GM12878 (cell line): ENCODE results near the gene CELF2. TPM values are rescaled to one million over a fixed set of nuclear protein-coding genes. Genes with fewer than 3 reads are reported as not detected.

ENCODE experiments used
- BHLHE40 ChIP-seq, 2 experiments: fragments of 450-650 bp in 1 of 2; IDR thresholded peaks; 2 replicates each; pipeline ENCODE4 v1.6.1; 2011 to 2017; ENCODE audit warnings: low read depth in 2 of 2, borderline replicate concordance in 1 of 2, improper control_type of control experiment in 1 of 2, low read length in 1 of 2, mild to moderate bottlenecking in 1 of 2
- CREM ChIP-seq: IDR thresholded peaks from 2 replicates; pipeline ENCODE4 v1.6.1; 2014; ENCODE audit warnings: antibody characterized with exemption, low read depth
- E4F1 ChIP-seq: fragments of 450-650 bp; IDR thresholded peaks from 2 replicates; pipeline ENCODE4 v1.6.1; 2018; ENCODE audit warnings: borderline replicate concordance, mild to moderate bottlenecking; ENCODE audit not compliant: partially characterized antibody
- EP300 ChIP-seq, 2 experiments: fragments of 150-350 bp in 1 of 2; IDR thresholded peaks; 2 replicates each; pipeline ENCODE4 v1.6.1; 2011 to 2012; ENCODE audit warnings: low read depth in 2 of 2, low read length in 2 of 2, borderline replicate concordance in 1 of 2, improper control_type of control experiment in 1 of 2, inconsistent platforms in 1 of 2; ENCODE audit not compliant: control insufficient read depth in 1 of 2
- IKZF1 ChIP-seq: fragments of 450-650 bp; conservative IDR thresholded peaks from 2 replicates; pipeline ENCODE4 v1.6.1; 2017; ENCODE audit warnings: antibody characterized with exemption, mild to moderate bottlenecking
- MAX ChIP-seq: IDR thresholded peaks from 2 replicates; pipeline ENCODE4 v1.6.1; 2012; ENCODE audit warnings: low read depth, low read length, improper control_type of control experiment
- MXI1 ChIP-seq: fragments of 150-350 bp; IDR thresholded peaks from 2 replicates; pipeline ENCODE4 v1.6.1; 2011; ENCODE audit warnings: low read depth, mild to moderate bottlenecking, inconsistent platforms, low read length, improper control_type of control experiment
- NR2F1 ChIP-seq: fragments of 450-650 bp; conservative IDR thresholded peaks from 2 replicates; pipeline ENCODE4 v1.6.1; 2017; ENCODE audit warnings: mild to moderate bottlenecking
- PKNOX1 ChIP-seq: fragments of 450-650 bp; IDR thresholded peaks from 2 replicates; pipeline ENCODE4 v1.6.1; 2016; ENCODE audit warnings: mild to moderate bottlenecking
- POLR2AphosphoS2 ChIP-seq: IDR thresholded peaks from 2 replicates; pipeline ENCODE4 v1.6.1; 2011; ENCODE audit warnings: low read depth, mild to moderate bottlenecking, low read length, improper control_type of control experiment, moderate library complexity
- POLR2AphosphoS5 ChIP-seq: IDR thresholded peaks from 2 replicates; pipeline ENCODE4 v1.6.1; 2011; ENCODE audit warnings: mild to moderate bottlenecking, low read length, inconsistent platforms
- RCOR1 ChIP-seq: conservative IDR thresholded peaks from 2 replicates; pipeline ENCODE4 v1.6.1; 2012; ENCODE audit warnings: low read depth, low read length, improper control_type of control experiment
- RELA ChIP-seq: fragments of 450-650 bp; IDR thresholded peaks from 2 replicates; pipeline ENCODE4 v1.8.0; 2014; ENCODE audit warnings: borderline replicate concordance; ENCODE audit not compliant: partially characterized antibody
- SIN3A ChIP-seq: IDR thresholded peaks from 2 replicates; pipeline ENCODE4 v1.6.1; 2012; ENCODE audit warnings: low read depth, low read length, improper control_type of control experiment
- SIX5 ChIP-seq: IDR thresholded peaks from 2 replicates; pipeline ENCODE4 v1.6.1; 2011; ENCODE audit warnings: mild to moderate bottlenecking, low read depth, low read length, moderate library complexity; ENCODE audit not compliant: severe bottlenecking
- SMAD5 ChIP-seq: IDR thresholded peaks from 2 replicates; pipeline ENCODE4 v1.6.1; 2016; ENCODE audit warnings: antibody characterized with exemption, low read depth
- SMC3 ChIP-seq: IDR thresholded peaks from 2 replicates; pipeline ENCODE4 v1.6.1; 2011; ENCODE audit warnings: low read length, improper control_type of control experiment, borderline replicate concordance
- TAF1 ChIP-seq: IDR thresholded peaks from 2 replicates; pipeline ENCODE4 v1.6.1; 2011; ENCODE audit warnings: mild to moderate bottlenecking, low read depth, low read length, borderline replicate concordance
- TCF12 ChIP-seq: IDR thresholded peaks from 2 replicates; pipeline ENCODE4 v1.6.1; 2011; ENCODE audit warnings: low read depth, mild to moderate bottlenecking, low read length
- TCF3 ChIP-seq: IDR thresholded peaks from 2 replicates; pipeline ENCODE4 v1.6.1; 2012; ENCODE audit warnings: low read depth, mild to moderate bottlenecking, low read length, borderline replicate concordance; ENCODE audit not compliant: insufficient read depth
- ZBTB11 ChIP-seq: fragments of 450-650 bp; formaldehyde crosslinking; IDR thresholded peaks from 2 replicates; pipeline ENCODE4 v1.5.0; 2022; ENCODE audit warnings: mild to moderate bottlenecking, missing genetic modification characterization
- polyA plus RNA-seq, 11 experiments: library from polyadenylated mRNA; depleted of rRNA in 4 of 11; unstranded in 6 of 11; stranded (reverse) in 5 of 11; fragments of >200 nt; fragmentation: Nextera tagmentation in 4 of 11; fragmentation: Illumina TruSeq in 1 of 11; extraction: Ambion mirVana in 4 of 11; extraction: Trizol in 1 of 11; gene quantifications; 1 replicate in 1 of 11; 2 replicates in 10 of 11; pipeline versions ENCODE4 v1.2.1 to v1.2.3, GENCODE V29; 2011 to 2016; ENCODE audit warnings: inconsistent platforms in 2 of 11, missing spikeins in 2 of 11, low read depth in 1 of 11
- total RNA-seq, 4 experiments: library from RNA; depleted of rRNA in 3 of 4; stranded (reverse); fragments of >200 nt in 3 of 4; fragmentation: Illumina TruSeq in 1 of 4; extraction: Trizol in 1 of 4; gene quantifications; 2 replicates each; pipeline versions ENCODE4 v1.2.1 to v1.2.3, GENCODE V29; 2013 to 2021

CELF2 gene
- total and polyA plus RNA-seq, 10 of the 15 experiments (the other 5 are each of a cell fraction or from before 2014, with no cell fraction given): 20.8 to 129 (median 86.3) TPM

GRCh38 chr10:11242443-11243387 is 225.0 kb downstream of the CELF2 start (continued):
- TF ChIP-seq E4F1 (no peak), MXI1 (peak; percentile 87), SIX5 (no peak), MAX (peak; percentile 65), IKZF1 (peak; percentile 70), SMC3 (peak; percentile 35; the same call in 1 of the 2 replicates), ZBTB11 (CRISPR knock-in tag) (0 out of 2 replicates have a peak, but pooled peaks have one; percentile 22), RCOR1 (0 out of 2 replicates have a peak, but pooled peaks have one; percentile 52), TCF3 (peak; percentile 100), TCF12 (peak; percentile 99), NR2F1 (peak; percentile 57), EP300 (IDR thresholded peaks at IDR 0.05; ENCODE audit: borderline replicate concordance in 1 of 2, control insufficient read depth in 1 of 2, low read depth in 2 of 2, low read length in 2 of 2) (peak in 1 of 2 experiments; percentile 85; a peak in 2 of 4 replicates), SIN3A (peak; percentile 85; the same call in 1 of the 2 replicates), TAF1 (peak; percentile 42; the same call in 1 of the 2 replicates), PKNOX1 (peak; percentile 72), POLR2AphosphoS2 (peak; percentile 59; the same call in 1 of the 2 replicates), POLR2AphosphoS5 (peak; percentile 94), SMAD5 (no peak), CREM (peak; percentile 34), RELA (peak; percentile 32), BHLHE40 (IDR thresholded peaks at IDR 0.05; ENCODE audit: borderline replicate concordance in 1 of 2, low read depth in 2 of 2, low read length in 1 of 2) (peak in 1 of 2 experiments; percentile 59; a peak in 2 of 4 replicates)
